Measurements from ENCODE around the gene AFAP1L1. TPM values are rescaled to one million over a fixed set of nuclear protein-coding genes. Genes with fewer than 3 reads are reported as not detected.

Gene AFAP1L1
- total and polyA plus RNA-seq, 10 of the 15 experiments (the other 5 are each of a cell fraction or from before 2014, with no cell fraction given): 0.11 TPM; not detected in 9

- POLR2A ChIA-PET: interaction anchor here (0.5 kb wide), 1 partner anchor 29 kb away, joined by 3 read pairs; no protein-coding TSS in a partner anchor
- no peak overlapping the region for H3K4me2 ChIP-seq (ENCODE audit: control insufficient read depth, insufficient read depth)
- no peaks in the 10 kb centered on the region for H3K4me1 ChIP-seq (ENCODE audit: control insufficient read depth, insufficient read depth, low read length)
- no peaks in the 10 kb centered on the region for H3K79me2 ChIP-seq (ENCODE audit: control insufficient read depth, insufficient read depth, low read length)
- DNase-seq (ENCODE audit: low read depth, low spot score) (no peak), ATAC-seq (no peak), FAIRE-seq (no peak)
- BruUV-seq (replicated peaks): no TSS peak
- no peaks in the 10 kb centered on the region for H3K36me3 ChIP-seq (ENCODE audit: control insufficient read depth in 2 of 2, insufficient read depth in 2 of 2, low read length in 1 of 2)
- H3K27ac ChIP-seq (ENCODE audit: control insufficient read depth, insufficient read depth): no peak overlapping the region
- CTCF ChIA-PET: interaction anchor here (1.0 to 8.0 kb wide), 6 partner anchors 15 to 56 kb away, joined by 3 to 90 read pairs (median 4); partner anchors contain the start of gene IL17B
- RAD21 ChIA-PET (ENCODE audit: unreplicated experiment): no interaction called here
- in situ Hi-C loops (cut with MboI): no loop called here
- no peak overlapping the region for H3K4me3 ChIP-seq
- no peaks in the 10 kb centered on the region for H4K20me1 ChIP-seq (ENCODE audit: control insufficient read depth, insufficient read depth)
- TF ChIP-seq NFIC (IDR thresholded peaks at IDR 0.05; ENCODE audit: low read depth, low read length) (no peak), BHLHE40 (IDR thresholded peaks at IDR 0.05; ENCODE audit: borderline replicate concordance in 1 of 2, low read depth in 2 of 2, low read length in 1 of 2) (no peak), CUX1 (IDR thresholded peaks at IDR 0.05; ENCODE audit: insufficient replicate concordance, low read depth, low read length) (no peak), BRCA1 (IDR thresholded peaks at IDR 0.05; ENCODE audit: low read depth, low read length) (no peak), ZNF24 (IDR thresholded peaks at IDR 0.05) (no peak), NRF1 (conservative IDR thresholded peaks at IDR 0.05; ENCODE audit: low read depth, low read length) (no peak), MXI1 (IDR thresholded peaks at IDR 0.05; ENCODE audit: low read depth, low read length) (no peak), PKNOX1 (IDR thresholded peaks at IDR 0.05) (no peak), NR2C1 (IDR thresholded peaks at IDR 0.05) (no peak), IKZF1 (conservative IDR thresholded peaks at IDR 0.05) (no peak)
- SMC1A ChIA-PET (ENCODE audit: uncharacterized antibody, unreplicated experiment): interaction anchor here (0.7 to 1.6 kb wide), 5 partner anchors 10 to 76 kb away, joined by 3 to 7 read pairs (median 3); no protein-coding TSS in a partner anchor
- no peaks in the 10 kb centered on the region; a peak in 1 of 4 replicates for H3K27me3 ChIP-seq (replicated peaks in 1 of 2; ENCODE audit: control insufficient read depth in 2 of 2, insufficient read depth in 2 of 2, low read length in 1 of 2)
- WGBS (ENCODE audit: insufficient coverage, insufficient replicate concordance, low lambda C conversion rate, missing lambda C conversion rate): 21% methylated on average over 2 of the region's 2 CpGs
- H3K9ac ChIP-seq (ENCODE audit: control insufficient read depth, insufficient read depth, low read length): no peak overlapping the region
- H2AFZ ChIP-seq (ENCODE audit: control insufficient read depth, low read depth, low read length): no peak overlapping the region
- intact Hi-C loops (cut with micrococcal nuclease; ENCODE audit: unreplicated experiment): no loop called here
- no peaks in the 10 kb centered on the region; the same call in 2 of the 3 replicates for H3K9me3 ChIP-seq (replicated peaks; ENCODE audit: control insufficient read depth, insufficient read depth, low read length)
Measured at GRCh38 chr5:149323621-149324205, 52.1 kb downstream of the AFAP1L1 start.

Data from GM12878 (cell line).